HG03469 (cell line): ENCODE measurements around the gene C2CD4A.
"Not testable (repeated sequence)": the region's sequence is repeated elsewhere in the genome, so short reads cannot be mapped to it uniquely, and the experiment has no call there.

ENCODE experiments used
- ATAC-seq: cut with Tn5 transposase; IDR thresholded peaks from one replicate; pipeline ENCODE4 v1.9.1; 2021; ENCODE audit warnings: mild to moderate bottlenecking, moderate library complexity, moderate number of reproducible peaks; ENCODE audit not compliant: unreplicated experiment

Gene C2CD4A, protein sequence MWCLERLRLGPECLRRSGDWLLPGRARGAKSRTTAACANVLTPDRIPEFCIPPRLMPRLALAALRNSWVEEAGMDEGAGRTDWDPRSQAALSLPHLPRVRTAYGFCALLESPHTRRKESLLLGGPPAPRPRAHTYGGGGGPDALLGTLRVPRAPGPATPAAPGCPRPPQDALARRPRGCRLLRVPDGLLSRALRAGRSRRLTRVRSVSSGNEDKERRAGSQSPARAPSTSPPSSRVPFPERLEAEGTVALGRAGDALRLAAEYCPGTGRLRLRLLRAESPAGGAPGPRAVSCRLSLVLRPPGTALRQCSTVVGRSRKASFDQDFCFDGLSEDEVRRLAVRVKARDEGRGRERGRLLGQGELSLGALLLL

DNA sequence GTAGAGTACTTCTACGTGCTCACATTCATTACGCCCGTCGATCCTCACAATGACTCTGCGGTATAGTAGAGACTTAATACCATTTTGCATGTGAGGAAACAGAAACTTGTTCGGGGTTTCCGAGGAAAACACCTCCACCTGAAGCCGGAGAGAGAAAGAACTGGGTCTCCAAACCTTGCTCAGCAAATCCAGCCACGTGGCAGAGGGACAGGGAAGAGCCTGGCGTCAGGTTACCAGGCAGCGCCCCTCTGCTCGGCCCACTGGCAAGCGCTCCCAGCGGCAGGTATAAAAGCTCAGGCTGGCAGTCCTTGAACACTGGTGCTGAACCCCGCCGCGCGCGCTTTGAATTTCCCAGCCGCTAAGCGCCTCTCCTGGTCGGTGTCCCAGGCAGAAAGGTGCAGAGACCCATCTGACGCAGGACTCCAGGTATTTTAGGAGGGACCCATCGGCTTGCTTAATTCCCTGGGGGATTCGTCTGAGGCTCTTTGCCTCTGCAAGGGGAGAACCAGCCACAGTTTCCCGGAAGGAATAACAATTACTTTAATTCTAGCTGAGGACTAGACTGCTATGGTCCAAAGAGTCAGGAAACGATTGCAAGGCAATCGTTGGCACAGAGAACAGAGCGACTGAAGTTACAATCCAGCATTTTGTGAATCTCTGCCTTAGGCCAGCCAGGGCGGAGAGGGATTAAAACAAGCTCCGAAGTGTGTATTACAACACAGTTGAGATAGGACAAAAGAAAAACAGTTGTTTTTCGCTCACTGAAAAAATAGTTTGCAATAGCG is at the start of gene C2CD4A:
TSS of gene C2CD4A (plus strand) at position 315 of the 785 bp plus-strand sequence. CDS start 637 bp downstream, outside the sequence.
- ATAC-seq: no peak

DNA sequence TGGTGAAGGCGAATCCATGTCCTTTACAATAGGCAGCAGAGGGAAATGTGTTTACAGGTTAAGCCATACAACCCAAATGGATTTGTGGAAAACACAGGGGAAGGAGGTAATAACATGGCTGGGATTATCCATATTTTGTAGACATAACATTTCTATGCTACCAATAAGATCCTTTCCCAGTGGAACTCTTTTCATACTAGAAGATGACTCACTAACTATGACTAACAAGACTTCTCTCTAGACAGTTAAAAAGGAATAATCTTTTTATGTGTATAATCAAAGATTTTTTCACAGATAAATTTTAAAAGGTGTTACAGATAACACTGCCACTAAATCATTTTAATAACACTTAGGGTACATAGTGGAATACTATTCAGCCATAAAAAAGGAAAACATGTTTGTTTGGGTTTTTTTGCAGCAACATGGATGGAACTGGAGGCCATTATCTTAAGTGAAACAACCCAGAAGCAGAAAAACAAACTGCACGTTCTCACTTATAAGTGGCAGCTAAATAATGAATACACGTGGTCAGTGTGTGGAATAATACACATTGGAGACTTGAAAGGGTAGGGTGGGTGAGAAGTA is 46.1 kb upstream of the C2CD4A start:
- ATAC-seq: no peak

DNA sequence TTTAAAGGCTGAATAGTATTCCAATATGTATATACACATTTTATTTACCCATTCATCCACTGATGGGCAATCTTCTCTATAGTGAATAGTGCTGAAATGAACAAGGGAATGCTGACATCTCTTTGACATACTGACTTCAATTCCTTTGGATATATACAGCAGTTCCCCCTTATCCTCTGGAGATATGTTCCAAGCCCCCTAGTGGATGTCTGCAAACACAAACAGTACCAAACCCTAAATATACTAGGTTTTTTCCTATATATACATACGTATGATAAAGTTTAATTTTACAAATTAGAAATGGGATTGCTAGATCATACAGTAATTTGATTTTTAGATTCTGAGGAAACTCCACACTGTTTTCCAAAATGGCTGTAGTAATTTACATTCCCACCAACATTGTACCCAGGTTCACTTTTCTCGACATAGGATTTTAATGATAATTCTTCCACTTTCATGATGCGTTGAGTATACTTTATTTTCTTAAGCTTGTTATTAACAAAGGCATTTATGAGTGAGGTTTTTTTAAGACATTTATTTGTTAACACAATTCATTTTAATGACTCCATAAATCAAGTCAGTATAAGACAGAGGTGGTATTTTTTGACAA is 44.7 kb upstream of the C2CD4A start:
- no peak for ATAC-seq

DNA sequence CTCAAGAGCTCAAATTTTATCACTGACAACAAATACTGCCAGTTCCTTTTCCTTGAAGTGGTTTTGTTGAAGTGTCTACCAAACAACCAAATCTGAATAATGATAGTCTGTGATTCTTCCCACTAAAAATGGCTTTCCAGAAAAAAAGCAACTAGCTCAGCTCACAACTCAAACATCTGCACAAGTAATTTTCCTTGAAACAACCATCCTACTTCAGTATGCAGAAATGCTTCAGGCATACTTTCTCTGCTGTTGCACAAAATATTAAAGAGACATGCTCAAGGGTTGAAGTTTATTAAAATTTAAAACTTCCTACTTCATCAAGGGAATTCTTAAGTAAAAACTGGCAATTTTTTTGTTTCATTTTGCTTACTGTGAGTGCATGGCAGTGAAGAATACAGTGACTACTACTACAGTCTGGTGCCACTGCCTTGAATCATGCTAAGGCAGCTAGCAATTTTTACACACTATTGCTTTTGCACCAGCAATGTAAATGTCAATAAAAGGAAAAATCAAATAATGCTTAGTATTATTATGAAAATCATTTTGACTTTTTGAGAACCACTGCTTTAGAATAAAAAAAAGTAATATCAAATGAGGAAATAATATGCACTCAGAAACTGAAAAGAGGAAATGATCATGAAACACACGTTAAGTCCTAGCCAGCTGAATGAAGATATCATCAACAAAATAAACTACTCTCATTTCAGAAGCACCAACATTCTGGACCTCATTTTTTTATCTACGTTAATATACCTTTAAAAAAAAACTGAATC is 40.1 kb upstream of the C2CD4A start:
- no peak for ATAC-seq

DNA sequence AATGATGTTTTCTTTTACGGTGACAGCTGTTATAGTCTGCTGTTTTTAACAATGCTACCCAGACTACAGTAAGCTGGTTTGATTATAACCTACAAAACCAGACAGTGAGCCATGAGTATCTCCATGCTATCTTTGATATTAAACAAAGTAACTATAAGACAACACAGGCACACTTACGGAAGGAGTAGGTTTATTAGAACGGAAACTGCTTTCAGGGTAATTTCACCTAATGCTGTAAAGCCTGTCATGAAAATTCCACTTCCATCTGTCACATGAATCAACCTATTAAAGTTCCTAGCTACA is 39.6 kb upstream of the C2CD4A start:
- no peak for ATAC-seq

DNA sequence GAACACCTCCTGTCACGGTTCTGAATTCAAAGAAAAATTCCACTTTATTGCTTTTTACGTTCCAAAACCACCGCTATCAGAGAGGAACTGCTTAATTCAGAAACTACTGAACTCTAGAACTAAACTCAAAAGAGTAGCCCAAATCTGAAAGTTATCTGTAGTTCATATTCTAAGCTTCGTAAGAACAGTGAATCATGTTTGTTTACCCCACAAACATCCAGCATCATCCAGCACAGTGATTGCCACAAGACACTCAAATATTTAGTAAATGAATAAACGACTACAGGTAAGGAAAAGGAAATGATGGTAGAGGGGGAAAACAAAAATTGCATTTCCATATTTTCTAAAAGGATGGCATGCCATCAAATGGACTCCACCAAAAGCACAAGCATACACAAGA is 38.9 kb upstream of the C2CD4A start:
- ATAC-seq: no peak

DNA sequence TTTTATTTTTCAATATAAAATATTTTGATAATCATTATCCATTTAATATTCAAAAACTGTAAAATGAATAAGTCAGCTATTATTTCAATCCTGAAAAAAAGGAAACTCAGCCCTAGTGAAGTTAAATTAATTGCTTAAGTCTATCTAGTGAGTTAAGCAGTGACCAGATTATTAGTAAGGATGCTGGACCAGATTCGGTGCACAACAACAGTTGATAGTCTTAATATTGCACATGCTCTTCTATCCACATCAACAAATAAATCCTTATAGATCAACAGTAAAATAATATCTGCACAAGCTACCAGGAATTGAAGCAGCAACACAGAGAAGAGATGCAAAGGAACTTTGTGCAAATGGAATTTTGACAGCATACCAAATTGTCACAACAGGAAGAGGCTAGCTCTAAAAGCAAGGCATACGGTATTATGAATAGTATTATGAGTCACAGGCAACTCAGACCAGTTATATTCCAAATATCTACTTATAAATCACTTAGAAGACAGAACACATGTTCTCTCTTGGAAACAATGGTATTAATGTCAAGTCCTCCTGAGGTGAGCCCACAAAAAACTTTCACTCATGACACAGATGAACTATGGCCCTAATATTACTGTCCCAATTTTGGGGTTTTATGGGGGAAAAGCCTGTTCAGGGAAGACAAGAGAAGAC is 31.4 kb upstream of the C2CD4A start:
- ATAC-seq: no peak

DNA sequence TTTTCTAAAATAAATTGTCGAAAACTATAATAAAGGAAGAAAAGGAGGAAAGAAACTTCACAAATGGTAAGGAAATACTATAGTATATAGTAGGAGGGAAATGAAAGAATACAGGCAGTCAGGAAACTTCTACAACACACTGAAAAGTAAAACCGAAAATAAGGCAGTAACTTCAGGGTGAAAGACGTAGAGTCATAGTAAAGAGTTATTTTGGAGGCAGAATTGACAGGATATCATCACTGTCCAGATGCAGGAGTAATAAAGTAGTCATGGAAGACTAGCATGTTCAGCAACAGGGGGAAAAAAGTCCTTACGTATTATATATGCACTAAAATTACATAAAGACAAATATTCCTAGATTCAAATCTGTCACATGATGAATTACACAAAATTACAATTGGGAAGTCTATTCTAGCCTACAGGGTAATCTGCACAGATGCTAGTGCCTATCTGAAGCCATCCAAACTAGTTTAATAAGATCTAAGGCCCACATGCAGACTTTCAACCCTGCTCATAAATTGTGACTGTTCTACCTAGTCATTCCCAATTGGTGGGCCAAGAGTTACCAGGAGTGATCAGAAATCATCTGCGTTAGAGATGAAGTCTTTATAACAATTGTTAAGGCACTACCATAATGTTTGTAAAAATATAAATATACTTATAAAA is 20.6 kb upstream of the C2CD4A start:
- ATAC-seq: peak; percentile 77

DNA sequence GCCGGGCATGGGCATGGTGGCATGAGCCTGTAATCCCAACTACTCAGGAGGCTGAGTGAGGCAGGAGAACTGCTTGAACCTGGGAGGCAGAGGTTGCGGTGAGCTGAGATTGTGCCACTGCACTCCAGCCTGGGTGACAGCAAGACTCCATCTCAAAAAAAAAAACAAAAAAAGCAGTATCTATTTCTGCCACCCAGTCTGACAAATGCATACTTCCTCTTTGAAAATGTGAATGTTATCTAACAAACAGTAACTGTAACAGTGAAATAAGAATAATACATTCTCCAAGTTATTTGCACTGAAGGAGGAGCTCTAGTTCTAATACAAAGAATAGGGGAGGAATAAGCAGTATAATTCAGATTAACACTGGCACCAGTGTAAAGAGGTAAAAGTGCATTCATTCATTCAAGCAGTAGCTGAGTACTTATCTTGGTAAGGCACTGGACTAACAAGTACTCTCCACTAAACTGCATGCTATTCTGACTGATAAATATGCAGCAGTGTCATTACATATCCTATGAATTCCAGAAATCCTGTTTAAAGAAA is 19.4 kb upstream of the C2CD4A start:
- ATAC-seq: no peak

DNA sequence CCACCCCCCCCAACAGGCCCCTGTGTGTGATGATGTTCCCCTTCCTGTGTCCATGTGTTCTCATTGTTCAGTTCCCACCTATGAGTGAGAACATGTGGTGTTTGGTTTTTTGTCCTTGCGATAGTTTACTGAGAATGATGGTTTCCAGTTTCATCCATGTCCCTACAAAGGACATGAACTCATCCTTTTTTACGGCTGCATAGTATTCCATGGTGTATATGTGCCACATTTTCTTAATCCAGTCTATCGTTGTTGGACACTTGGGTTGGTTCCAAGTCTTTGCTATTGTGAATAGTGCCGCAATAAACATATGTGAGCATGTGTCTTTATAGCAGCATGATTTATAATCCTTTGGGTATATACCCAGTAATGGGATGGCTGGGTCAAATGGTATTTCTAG is 18.5 kb upstream of the C2CD4A start:
- ATAC-seq: not testable (repeated sequence)

DNA sequence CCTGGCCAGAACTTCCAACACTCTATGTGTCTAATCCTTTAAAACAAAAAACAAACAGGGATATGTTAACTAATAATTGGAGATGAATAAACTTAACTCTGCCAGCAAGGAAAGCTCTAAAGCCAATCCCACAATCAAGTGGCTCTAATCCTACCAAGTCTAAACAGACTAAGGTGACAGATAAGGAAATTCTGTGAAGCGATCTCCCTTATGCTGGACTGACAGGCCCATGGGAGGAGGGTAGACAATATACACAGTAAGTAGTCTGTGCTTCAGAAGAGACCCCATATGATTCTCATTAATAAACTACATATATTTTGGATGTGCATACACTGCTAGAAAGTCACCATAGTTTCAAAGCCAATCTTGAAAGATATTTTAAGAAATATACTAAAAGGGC is 16.7 kb upstream of the C2CD4A start:
- no peak for ATAC-seq

DNA sequence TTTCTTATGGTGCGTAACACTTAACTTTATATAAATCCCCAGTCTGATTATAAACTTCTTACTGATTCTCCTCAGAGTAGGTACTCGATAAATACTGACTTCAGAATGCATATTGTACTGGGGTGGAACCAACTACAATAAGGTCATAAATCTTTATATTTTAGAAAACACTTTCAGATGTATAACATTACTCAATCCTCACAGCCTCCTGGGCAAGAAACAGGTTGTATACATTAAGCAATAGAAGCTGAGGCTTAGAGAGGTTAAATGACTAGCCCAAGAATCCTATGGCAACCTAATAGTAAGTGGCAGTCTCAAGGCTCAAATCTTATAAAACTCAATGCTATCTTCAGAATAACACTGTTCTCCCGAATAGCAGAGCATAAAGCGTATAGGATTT is 15.6 kb upstream of the C2CD4A start:
- no peak for ATAC-seq

DNA sequence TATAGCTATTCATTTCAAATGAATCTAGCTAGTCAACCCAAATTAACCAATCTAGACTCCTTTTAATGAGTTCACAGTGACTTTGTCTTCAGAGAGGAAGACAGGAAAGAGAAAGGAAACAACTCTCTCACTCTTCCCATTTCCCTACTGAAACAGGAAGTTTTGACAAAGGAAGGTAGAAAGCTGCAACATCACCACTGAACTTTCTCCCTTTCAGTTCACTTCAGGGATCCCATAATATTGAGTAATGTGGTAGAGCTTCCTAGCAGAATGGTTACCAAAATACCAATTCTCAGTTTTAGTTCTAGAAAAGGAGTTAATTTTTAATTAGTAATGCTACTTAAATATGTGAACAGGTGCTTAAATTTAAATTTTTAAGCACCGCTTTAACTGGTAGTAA is 14.1 kb upstream of the C2CD4A start:
- no peak for ATAC-seq

DNA sequence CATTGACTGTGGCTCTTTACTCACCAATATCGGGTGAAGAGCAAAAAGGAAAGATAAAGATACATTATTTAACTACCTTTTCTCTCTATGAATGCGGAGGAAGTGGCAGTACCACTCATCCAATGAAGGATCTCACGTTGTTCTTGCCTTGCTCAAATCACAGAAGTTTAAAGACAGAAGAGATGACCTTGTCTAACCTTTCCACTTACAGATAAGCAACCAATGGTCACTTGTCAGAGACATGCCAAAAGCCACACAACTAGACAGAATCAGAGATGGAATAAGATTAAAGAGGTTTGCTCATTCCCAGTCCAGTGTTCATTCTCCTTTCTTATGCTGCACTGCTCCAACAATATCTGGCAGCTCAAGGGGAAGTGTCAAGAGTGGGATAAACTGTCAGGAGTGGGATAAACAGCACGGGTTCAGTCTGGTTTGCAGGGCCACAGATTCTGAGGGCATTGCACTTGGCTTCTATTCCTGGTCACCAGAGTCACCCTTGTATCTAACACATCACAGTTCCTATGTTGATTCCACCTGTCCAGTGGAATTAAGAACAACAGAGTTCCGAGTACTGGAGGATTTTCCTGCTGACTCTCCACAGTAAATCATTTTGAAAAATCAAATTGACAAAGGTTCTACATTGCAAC is 13.2 kb upstream of the C2CD4A start:
- no peak for ATAC-seq

DNA sequence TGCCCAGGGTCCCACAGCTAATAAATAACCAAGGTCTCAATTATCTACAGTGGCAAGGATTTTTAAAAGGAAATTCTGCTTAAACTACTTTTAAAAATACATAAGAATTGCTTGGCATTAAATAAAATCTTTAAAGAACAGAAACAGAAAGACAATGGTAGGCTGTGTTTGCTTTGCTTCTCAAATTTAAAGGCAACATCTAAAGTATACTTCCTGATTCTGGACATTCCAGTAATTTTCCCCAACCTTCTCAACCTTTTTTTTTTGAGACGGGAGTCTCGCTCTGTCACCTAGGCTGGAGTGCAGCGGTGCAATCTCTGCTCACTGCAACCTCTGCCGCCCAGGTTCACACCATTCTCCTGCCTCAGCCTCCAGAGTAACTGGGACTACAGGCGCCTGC is 11.8 kb upstream of the C2CD4A start:
- no peak for ATAC-seq

DNA sequence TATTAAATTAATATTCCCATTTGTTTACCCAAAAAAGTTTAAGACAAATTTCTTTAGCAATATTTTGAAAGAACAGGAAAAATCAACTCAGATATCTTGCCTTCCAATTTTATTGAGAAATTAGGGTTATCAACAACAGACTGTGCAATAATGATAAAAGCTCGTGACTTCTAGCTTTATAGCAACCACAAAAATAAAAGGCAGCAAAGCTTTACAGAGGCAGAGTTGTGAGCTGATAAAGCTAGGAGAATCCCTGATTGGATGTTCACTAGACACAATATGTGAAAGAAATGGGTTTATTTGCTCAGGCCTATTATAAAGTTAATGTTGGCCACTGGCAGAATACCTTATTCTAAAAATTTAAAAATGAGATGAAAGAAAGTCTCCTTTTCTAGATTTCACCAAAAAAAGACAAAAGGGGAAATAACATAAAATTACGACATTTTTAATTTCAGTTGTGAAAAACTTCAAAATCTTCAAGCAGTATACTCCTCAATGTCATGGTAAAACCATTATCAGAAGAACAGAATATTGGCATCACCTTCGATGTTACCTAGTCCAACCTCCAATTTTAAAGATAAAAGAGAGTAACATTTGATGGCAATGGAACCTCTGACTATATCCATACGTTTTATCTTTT is 9.3 kb upstream of the C2CD4A start:
- no peak for ATAC-seq

DNA sequence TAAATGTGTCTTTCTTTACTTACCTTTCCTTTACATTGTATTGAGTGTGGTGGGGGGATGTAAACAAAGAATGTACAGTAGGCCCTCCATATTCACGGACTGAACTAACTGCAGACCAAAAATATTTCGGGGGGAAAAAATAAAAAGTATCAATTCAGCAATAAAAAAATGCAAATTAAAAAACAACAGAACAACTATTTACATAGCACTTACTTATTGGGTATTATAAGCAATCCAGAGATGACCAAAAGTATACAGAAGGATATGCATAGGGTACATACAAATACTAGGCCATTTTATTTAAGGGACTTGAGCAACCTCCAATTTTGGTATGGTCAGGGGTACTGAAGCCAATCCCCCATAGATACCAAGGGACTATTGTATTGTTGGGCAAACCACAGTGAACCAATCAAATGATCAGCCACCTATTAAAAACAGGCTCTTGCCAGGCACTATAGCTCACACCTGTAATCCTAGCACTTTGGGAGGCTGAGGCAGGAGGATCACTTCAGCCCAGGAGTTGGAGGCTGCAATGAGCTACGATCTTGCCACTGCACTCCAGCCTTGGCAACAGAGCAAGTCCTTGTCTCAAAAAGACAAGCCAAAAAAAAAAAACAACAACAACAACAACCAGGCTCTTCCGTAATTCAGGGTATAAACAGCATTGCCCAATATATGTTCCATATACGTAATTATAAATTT is 8.3 kb upstream of the C2CD4A start:
- ATAC-seq: no peak
